Measurements from ENCODE around the gene GNA14. TPM values are rescaled to one million over a fixed set of nuclear protein-coding genes. Genes with fewer than 3 reads are reported as not detected.

GNA14 gene
- total RNA-seq, 1 experiment from 2014 or later: 0.37 TPM

DNA sequence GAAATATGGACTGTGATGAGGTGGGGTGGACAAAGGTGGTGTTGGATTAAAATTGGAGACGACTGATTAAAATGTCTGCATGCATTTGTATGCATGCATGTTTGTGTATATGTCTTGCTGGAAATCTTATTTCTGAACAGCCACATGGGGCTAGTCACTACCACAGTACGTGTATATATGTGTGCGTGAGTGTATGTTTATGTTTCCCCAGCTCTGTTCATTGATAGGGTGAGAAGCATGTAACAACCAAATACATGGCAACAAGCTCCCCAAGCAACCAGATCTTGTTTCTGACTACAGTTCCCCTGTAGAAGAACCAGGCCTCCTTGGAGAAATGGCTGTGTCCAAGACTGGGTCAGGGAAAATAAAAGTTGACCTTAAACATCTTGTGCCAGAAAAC, 139.7 kb downstream of the GNA14 start:
- no peak overlapping the region for H2BK20ac ChIP-seq (ENCODE audit: low read depth, low read length, poor library complexity, severe bottlenecking)
- no peak overlapping the region for H3K4me2 ChIP-seq (ENCODE audit: insufficient read depth, insufficient read length, low read length)
- H3K4ac ChIP-seq (ENCODE audit: low read depth, low read length): no peak overlapping the region
- TF ChIP-seq, protein P1, sequence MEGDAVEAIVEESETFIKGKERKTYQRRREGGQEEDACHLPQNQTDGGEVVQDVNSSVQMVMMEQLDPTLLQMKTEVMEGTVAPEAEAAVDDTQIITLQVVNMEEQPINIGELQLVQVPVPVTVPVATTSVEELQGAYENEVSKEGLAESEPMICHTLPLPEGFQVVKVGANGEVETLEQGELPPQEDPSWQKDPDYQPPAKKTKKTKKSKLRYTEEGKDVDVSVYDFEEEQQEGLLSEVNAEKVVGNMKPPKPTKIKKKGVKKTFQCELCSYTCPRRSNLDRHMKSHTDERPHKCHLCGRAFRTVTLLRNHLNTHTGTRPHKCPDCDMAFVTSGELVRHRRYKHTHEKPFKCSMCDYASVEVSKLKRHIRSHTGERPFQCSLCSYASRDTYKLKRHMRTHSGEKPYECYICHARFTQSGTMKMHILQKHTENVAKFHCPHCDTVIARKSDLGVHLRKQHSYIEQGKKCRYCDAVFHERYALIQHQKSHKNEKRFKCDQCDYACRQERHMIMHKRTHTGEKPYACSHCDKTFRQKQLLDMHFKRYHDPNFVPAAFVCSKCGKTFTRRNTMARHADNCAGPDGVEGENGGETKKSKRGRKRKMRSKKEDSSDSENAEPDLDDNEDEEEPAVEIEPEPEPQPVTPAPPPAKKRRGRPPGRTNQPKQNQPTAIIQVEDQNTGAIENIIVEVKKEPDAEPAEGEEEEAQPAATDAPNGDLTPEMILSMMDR (conservative IDR thresholded peaks at IDR 0.05): no peak
- H2BK5ac ChIP-seq (ENCODE audit: insufficient read length, low read length): no peak overlapping the region
- no peak overlapping the region for H4K8ac ChIP-seq (replicated peaks; ENCODE audit: insufficient read length, low read depth, low read length)
- H4K20me1 ChIP-seq (ENCODE audit: control insufficient read depth, insufficient read depth, insufficient read length): no peaks in the 10 kb centered on the region
- H3K56ac ChIP-seq (ENCODE audit: insufficient read length, low read depth, low read length): no peak overlapping the region
- Mint-ChIP-seq H3K4me1 (peaks cover 6 to 7% of the 10 kb centered on the region in 2 experiments; a peak in 2 of 4 replicates), H3K27ac (no peak overlapping the region), H3K27me3 (ENCODE audit: low read depth) (no peaks in the 10 kb centered on the region; the same call in 1 of the 2 replicates), H3K36me3 (ENCODE audit: insufficient read depth in 1 of 3, low read depth in 3 of 3) (no peaks in the 10 kb centered on the region), H3K4me3 (no peak overlapping the region), H3K9me3 (no peaks in the 10 kb centered on the region)
- no peak overlapping the region for H2BK15ac ChIP-seq (ENCODE audit: low read depth, low read length)
- H3K4me1 ChIP-seq (ENCODE audit: insufficient read depth, low read length): no peaks in the 10 kb centered on the region; the same call in 1 of the 2 replicates
- H3K9me3 ChIP-seq (ENCODE audit: control insufficient read depth, low read depth, low read length): no peaks in the 10 kb centered on the region
- H2AFZ ChIP-seq (ENCODE audit: low read length): no peak overlapping the region
- H3K18ac ChIP-seq (ENCODE audit: insufficient read length, low read depth, low read length): no peak overlapping the region
- no peaks in the 10 kb centered on the region for H3K79me1 ChIP-seq (ENCODE audit: insufficient read depth, low read depth, low read length, poor library complexity, severe bottlenecking)
- H3K27ac ChIP-seq (ENCODE audit: insufficient read length, low read depth, low read length): no peak overlapping the region
- no peak overlapping the region for H2AK5ac ChIP-seq (ENCODE audit: insufficient read length, low read length)
- no peak overlapping the region for H3K9ac ChIP-seq (ENCODE audit: extremely low read depth, insufficient read length, low read length)
- H3K79me2 ChIP-seq (ENCODE audit: insufficient read depth, low read length): 0 out of 2 replicates have a peak, but pooled peaks cover 2% of the 10 kb centered on the region
- no peak overlapping the region for H3T11ph ChIP-seq (ENCODE audit: low read length)
- DNase-seq: no peak
- H2BK120ac ChIP-seq (ENCODE audit: low read depth, low read length, poor library complexity, severe bottlenecking): no peak overlapping the region
- H2BK12ac ChIP-seq (ENCODE audit: insufficient read length, low read depth, low read length): no peak overlapping the region
- WGBS (ENCODE audit: extremely low coverage, insufficient read length, low lambda C conversion rate): no CpG with 5 or more reads among the region's 3 CpGs
- no peak overlapping the region for H3K14ac ChIP-seq (ENCODE audit: insufficient read depth, low read length)
- no peak overlapping the region for H4K91ac ChIP-seq (ENCODE audit: insufficient read length, low read depth, low read length)
- no peaks in the 10 kb centered on the region for H3K27me3 ChIP-seq (ENCODE audit: insufficient read depth, low read length)
- H4K5ac ChIP-seq (ENCODE audit: insufficient read length, low read depth, low read length): no peak overlapping the region
- H3K23me2 ChIP-seq (ENCODE audit: insufficient read length, low read depth, low read length, poor library complexity, severe bottlenecking): no peaks in the 10 kb centered on the region
- no peak overlapping the region for H3K23ac ChIP-seq (ENCODE audit: insufficient read length, low read depth, low read length)
